ENCODE data around the gene LEPROT.

Gene LEPROT

GRCh38 chr1:65393347-65393746 lies 27.1 kb upstream of the LEPROT start:
- no peak overlapping the region for H3K27ac ChIP-seq (ENCODE audit: low read length)
- WGBS (ENCODE audit: insufficient coverage, insufficient read length): no CpG with 5 or more reads among the region's 2 CpGs
- no peaks in the 10 kb centered on the region for H3K36me3 ChIP-seq (ENCODE audit: control insufficient read depth, insufficient read depth, low read length)
- H3K4me3 ChIP-seq (ENCODE audit: low read length): no peak overlapping the region
- H3K9me3 ChIP-seq (ENCODE audit: control insufficient read depth, insufficient read depth, low read length): no peaks in the 10 kb centered on the region; the same call in 1 of the 2 replicates
- no peak for DNase-seq (ENCODE audit: low read depth, low spot score)
- H3K27me3 ChIP-seq (ENCODE audit: control insufficient read depth, insufficient read depth, low read length): no peaks in the 10 kb centered on the region
- H3K4me1 ChIP-seq (ENCODE audit: control insufficient read depth, insufficient read depth, low read length): no peaks in the 10 kb centered on the region

GRCh38 chr1:65393928-65394327 lies 26.5 kb upstream of the LEPROT start:
- Histone ChIP-seq H3K4me3 (ENCODE audit: low read length) (no peak overlapping the region), H3K4me1 (ENCODE audit: control insufficient read depth, insufficient read depth, low read length) (no peaks in the 10 kb centered on the region), H3K27ac (ENCODE audit: low read length) (no peak overlapping the region), H3K36me3 (ENCODE audit: control insufficient read depth, insufficient read depth, low read length) (no peaks in the 10 kb centered on the region), H3K27me3 (ENCODE audit: control insufficient read depth, insufficient read depth, low read length) (no peaks in the 10 kb centered on the region), H3K9me3 (ENCODE audit: control insufficient read depth, insufficient read depth, low read length) (no peaks in the 10 kb centered on the region; the same call in 1 of the 2 replicates)
- WGBS (ENCODE audit: insufficient coverage, insufficient read length): no CpG with 5 or more reads among the region's 1 CpG
- DNase-seq (ENCODE audit: low read depth, low spot score): no peak

GRCh38 chr1:65395887-65396612 lies 24.4 kb upstream of the LEPROT start:
- Histone ChIP-seq H3K27me3 (ENCODE audit: control insufficient read depth, insufficient read depth, low read length) (no peaks in the 10 kb centered on the region), H3K9me3 (ENCODE audit: control insufficient read depth, insufficient read depth, low read length) (no peaks in the 10 kb centered on the region; the same call in 1 of the 2 replicates), H3K27ac (ENCODE audit: low read length) (no peak overlapping the region), H3K4me3 (ENCODE audit: low read length) (no peak overlapping the region), H3K4me1 (ENCODE audit: control insufficient read depth, insufficient read depth, low read length) (no peaks in the 10 kb centered on the region), H3K36me3 (ENCODE audit: control insufficient read depth, insufficient read depth, low read length) (no peaks in the 10 kb centered on the region)
- no peak for DNase-seq (ENCODE audit: low read depth, low spot score)
- WGBS (ENCODE audit: insufficient coverage, insufficient read length): no CpG with 5 or more reads among the region's 3 CpGs

GRCh38 chr1:65398083-65398482 lies 22.4 kb upstream of the LEPROT start:
- no peak for DNase-seq (ENCODE audit: low read depth, low spot score)
- WGBS (ENCODE audit: insufficient coverage, insufficient read length): no CpG with 5 or more reads among the region's 1 CpG
- H3K27me3 ChIP-seq (ENCODE audit: control insufficient read depth, insufficient read depth, low read length): no peaks in the 10 kb centered on the region
- H3K4me1 ChIP-seq (ENCODE audit: control insufficient read depth, insufficient read depth, low read length): no peaks in the 10 kb centered on the region
- H3K36me3 ChIP-seq (ENCODE audit: control insufficient read depth, insufficient read depth, low read length): no peaks in the 10 kb centered on the region
- no peak overlapping the region for H3K4me3 ChIP-seq (ENCODE audit: low read length)
- H3K27ac ChIP-seq (ENCODE audit: low read length): no peak overlapping the region
- H3K9me3 ChIP-seq (ENCODE audit: control insufficient read depth, insufficient read depth, low read length): no peaks in the 10 kb centered on the region; the same call in 1 of the 2 replicates

- Histone ChIP-seq H3K4me3 (ENCODE audit: low read length) (no peak overlapping the region), H3K36me3 (ENCODE audit: control insufficient read depth, insufficient read depth, low read length) (no peaks in the 10 kb centered on the region), H3K27ac (ENCODE audit: low read length) (no peak overlapping the region), H3K27me3 (ENCODE audit: control insufficient read depth, insufficient read depth, low read length) (no peaks in the 10 kb centered on the region), H3K4me1 (ENCODE audit: control insufficient read depth, insufficient read depth, low read length) (no peaks in the 10 kb centered on the region), H3K9me3 (ENCODE audit: control insufficient read depth, insufficient read depth, low read length) (no peaks in the 10 kb centered on the region; the same call in 1 of the 2 replicates)
- WGBS (ENCODE audit: insufficient coverage, insufficient read length): no CpG with 5 or more reads among the region's 1 CpG
- DNase-seq (ENCODE audit: low read depth, low spot score): no peak
Measured at GRCh38 chr1:65399003-65399402, 21.5 kb upstream of the LEPROT start.

- no peak for DNase-seq (ENCODE audit: low read depth, low spot score)
- Histone ChIP-seq H3K4me3 (ENCODE audit: low read length) (no peak overlapping the region), H3K27ac (ENCODE audit: low read length) (no peak overlapping the region), H3K9me3 (ENCODE audit: control insufficient read depth, insufficient read depth, low read length) (no peaks in the 10 kb centered on the region; the same call in 1 of the 2 replicates), H3K4me1 (ENCODE audit: control insufficient read depth, insufficient read depth, low read length) (no peaks in the 10 kb centered on the region), H3K27me3 (ENCODE audit: control insufficient read depth, insufficient read depth, low read length) (no peaks in the 10 kb centered on the region), H3K36me3 (ENCODE audit: control insufficient read depth, insufficient read depth, low read length) (no peaks in the 10 kb centered on the region)
- no CpG with 5 or more reads among the region's 3 CpGs for WGBS (ENCODE audit: insufficient coverage, insufficient read length)
Measured at GRCh38 chr1:65401612-65402011, 18.9 kb upstream of the LEPROT start.

- Histone ChIP-seq H3K36me3 (ENCODE audit: control insufficient read depth, insufficient read depth, low read length) (no peaks in the 10 kb centered on the region), H3K9me3 (ENCODE audit: control insufficient read depth, insufficient read depth, low read length) (no peaks in the 10 kb centered on the region), H3K27me3 (ENCODE audit: control insufficient read depth, insufficient read depth, low read length) (no peaks in the 10 kb centered on the region), H3K4me1 (ENCODE audit: control insufficient read depth, insufficient read depth, low read length) (no peaks in the 10 kb centered on the region), H3K27ac (ENCODE audit: low read length) (no peak overlapping the region), H3K4me3 (ENCODE audit: low read length) (no peak overlapping the region)
- DNase-seq (ENCODE audit: low read depth, low spot score): no peak
Measured at GRCh38 chr1:65404941-65405340, 15.5 kb upstream of the LEPROT start.

GRCh38 chr1:65407877-65408276 lies 12.6 kb upstream of the LEPROT start:
- H3K27ac ChIP-seq (ENCODE audit: low read length): no peak overlapping the region
- DNase-seq (ENCODE audit: low read depth, low spot score): no peak
- no peaks in the 10 kb centered on the region for H3K36me3 ChIP-seq (ENCODE audit: control insufficient read depth, insufficient read depth, low read length)
- H3K4me1 ChIP-seq (ENCODE audit: control insufficient read depth, insufficient read depth, low read length): no peaks in the 10 kb centered on the region
- WGBS (ENCODE audit: insufficient coverage, insufficient read length): no CpG with 5 or more reads among the region's 2 CpGs
- H3K27me3 ChIP-seq (ENCODE audit: control insufficient read depth, insufficient read depth, low read length): no peaks in the 10 kb centered on the region
- H3K4me3 ChIP-seq (ENCODE audit: low read length): no peak overlapping the region
- H3K9me3 ChIP-seq (ENCODE audit: control insufficient read depth, insufficient read depth, low read length): no peaks in the 10 kb centered on the region

GRCh38 chr1:65409314-65409713 lies 11.2 kb upstream of the LEPROT start:
- WGBS (ENCODE audit: insufficient coverage, insufficient read length): no CpG with 5 or more reads among the region's 1 CpG

GRCh38 chr1:65409816-65410326 lies 10.6 kb upstream of the LEPROT start:
- WGBS (ENCODE audit: insufficient coverage, insufficient read length): no CpG with 5 or more reads among the region's 4 CpGs
- Histone ChIP-seq H3K27ac (ENCODE audit: low read length) (no peak overlapping the region), H3K9me3 (ENCODE audit: control insufficient read depth, insufficient read depth, low read length) (no peaks in the 10 kb centered on the region), H3K4me3 (ENCODE audit: low read length) (no peak overlapping the region), H3K27me3 (ENCODE audit: control insufficient read depth, insufficient read depth, low read length) (no peaks in the 10 kb centered on the region), H3K36me3 (ENCODE audit: control insufficient read depth, insufficient read depth, low read length) (no peaks in the 10 kb centered on the region), H3K4me1 (ENCODE audit: control insufficient read depth, insufficient read depth, low read length) (no peaks in the 10 kb centered on the region)
- no peak for DNase-seq (ENCODE audit: low read depth, low spot score)

More at GRCh38 chr1:65409314-65409713, 11.2 kb upstream of the LEPROT start:
- no peaks in the 10 kb centered on the region for H3K36me3 ChIP-seq (ENCODE audit: control insufficient read depth, insufficient read depth, low read length)
- H3K9me3 ChIP-seq (ENCODE audit: control insufficient read depth, insufficient read depth, low read length): no peaks in the 10 kb centered on the region
- H3K27ac ChIP-seq (ENCODE audit: low read length): no peak overlapping the region
- no peak for DNase-seq (ENCODE audit: low read depth, low spot score)
- H3K4me1 ChIP-seq (ENCODE audit: control insufficient read depth, insufficient read depth, low read length): no peaks in the 10 kb centered on the region
- no peaks in the 10 kb centered on the region for H3K27me3 ChIP-seq (ENCODE audit: control insufficient read depth, insufficient read depth, low read length)
- H3K4me3 ChIP-seq (ENCODE audit: low read length): no peak overlapping the region
